Measurements from ENCODE around the gene PIK3R6. TPM values are rescaled to one million over a fixed set of nuclear protein-coding genes. Genes with fewer than 3 reads are reported as not detected.
"Not testable (repeated sequence)": the region's sequence is repeated elsewhere in the genome, so short reads cannot be mapped to it uniquely, and the experiment has no call there.

The PIK3R6 gene
- total RNA-seq, 1 donor from 2014 or later, result 0.78 TPM

DNA sequence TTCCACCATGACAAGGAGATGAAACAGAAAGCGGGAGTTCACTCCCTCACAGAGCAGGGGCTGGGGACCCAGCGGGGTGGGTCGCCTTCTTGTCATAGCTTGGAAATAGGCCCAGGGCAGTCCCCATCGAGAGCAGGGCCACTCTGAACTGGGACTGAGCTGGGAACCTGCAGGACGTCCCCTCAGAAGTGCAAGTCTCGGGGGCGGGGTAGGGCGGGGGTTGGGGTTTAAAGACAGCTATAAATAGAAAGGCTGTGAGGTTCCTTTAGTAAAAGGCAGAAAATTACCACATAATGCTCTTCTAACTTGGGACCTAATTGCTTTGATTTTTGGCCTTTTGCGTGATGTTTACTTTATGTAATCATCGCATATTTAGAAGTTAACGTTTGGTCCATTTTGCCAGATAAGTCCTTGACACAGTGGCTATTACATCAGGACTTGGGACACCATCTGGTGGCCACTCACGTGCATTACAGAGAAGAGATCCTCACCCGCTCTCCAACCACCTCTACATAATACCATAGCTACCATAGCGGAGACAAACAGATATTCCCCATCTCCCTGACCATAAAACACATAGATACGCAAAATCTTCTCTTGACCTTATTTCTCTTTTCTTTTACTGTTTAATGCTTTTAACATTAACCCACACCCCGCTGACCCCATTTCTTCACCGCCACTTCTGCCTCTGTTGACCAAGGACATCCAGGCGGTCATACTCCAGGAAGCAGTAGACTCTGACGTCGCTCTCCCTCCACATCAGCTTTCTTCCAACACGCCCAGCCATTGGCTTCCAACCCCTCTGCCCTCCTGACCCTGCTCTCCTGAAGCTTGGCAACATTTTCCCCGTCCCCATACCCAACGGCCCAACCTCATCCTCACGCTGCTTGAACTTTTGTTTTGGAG lies 27.5 kb upstream of the PIK3R6 start:
- DNase-seq (ENCODE audit: missing footprints) (no peak), ATAC-seq (peak; percentile 84)
- intact Hi-C loops (cut with DNase I), result loop anchor here (1.0 to 5.0 kb wide), 3 partner anchors 91 to 143 kb away; partner anchors contain the start of gene MFSD6L

DNA sequence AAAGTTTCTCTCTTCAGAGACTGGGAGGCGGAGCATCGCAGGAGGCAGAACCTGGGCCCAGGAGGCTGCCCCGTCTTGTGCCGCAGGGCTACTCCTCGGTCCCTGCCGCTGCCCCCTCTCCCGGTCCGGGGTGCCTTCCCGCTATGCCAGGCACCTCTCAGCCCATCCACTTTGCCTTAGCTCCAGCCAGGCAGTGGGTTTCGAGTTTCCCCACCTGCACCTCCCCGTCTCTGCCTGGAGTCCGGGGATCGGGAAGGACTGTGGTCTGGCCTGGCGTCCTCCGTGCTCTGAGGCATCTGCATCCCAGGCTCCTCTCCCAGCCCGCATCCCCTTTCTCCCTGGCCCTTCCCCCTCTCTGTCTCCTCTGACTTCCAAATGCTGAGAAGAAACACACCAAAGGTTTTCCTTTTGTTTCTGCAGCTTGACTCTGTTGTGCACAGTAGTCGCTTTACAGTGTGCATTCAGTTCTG lies 26.8 kb upstream of the PIK3R6 start:
- ATAC-seq, result no peak
- DNase-seq (ENCODE audit: missing footprints), result no peak
- intact Hi-C loops (cut with DNase I), result loop anchor here (1.0 kb wide), 1 partner anchor 95 kb away; the partner anchor contains the start of gene MFSD6L

DNA sequence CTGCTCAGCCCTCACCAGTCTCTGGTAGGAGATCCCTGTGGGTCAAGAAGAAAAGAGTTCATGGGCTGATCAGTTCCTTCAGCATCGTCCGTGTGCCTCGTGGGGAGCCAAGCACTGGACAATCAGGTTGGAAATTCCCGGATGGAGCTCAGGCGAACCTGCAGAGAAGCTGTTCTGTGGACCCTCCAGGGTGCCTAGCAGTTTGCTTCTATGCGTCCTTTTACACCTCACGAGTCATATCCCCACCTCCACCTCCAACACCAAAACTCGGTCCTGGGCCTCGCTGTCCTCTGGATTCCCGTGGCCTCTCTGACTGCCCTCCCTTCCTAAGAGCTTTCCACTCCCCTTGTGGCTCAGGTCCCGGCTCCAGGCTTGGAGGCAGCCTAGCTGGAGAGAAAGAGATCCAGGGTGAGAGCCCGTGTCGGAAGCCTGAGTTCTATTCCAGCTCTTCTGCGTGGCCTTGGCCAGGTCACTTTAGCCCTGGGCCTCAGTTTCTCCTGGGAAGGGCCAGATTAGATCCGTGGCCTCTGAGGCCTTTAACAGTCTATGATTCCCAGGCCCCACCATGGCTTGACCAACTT lies 26.2 kb upstream of the PIK3R6 start:
- ATAC-seq, result no peak
- intact Hi-C loops (cut with DNase I), result loop anchor here (1.0 kb wide), 1 partner anchor 94 kb away; the partner anchor contains the start of gene MFSD6L
- DNase-seq (ENCODE audit: missing footprints), result no peak

DNA sequence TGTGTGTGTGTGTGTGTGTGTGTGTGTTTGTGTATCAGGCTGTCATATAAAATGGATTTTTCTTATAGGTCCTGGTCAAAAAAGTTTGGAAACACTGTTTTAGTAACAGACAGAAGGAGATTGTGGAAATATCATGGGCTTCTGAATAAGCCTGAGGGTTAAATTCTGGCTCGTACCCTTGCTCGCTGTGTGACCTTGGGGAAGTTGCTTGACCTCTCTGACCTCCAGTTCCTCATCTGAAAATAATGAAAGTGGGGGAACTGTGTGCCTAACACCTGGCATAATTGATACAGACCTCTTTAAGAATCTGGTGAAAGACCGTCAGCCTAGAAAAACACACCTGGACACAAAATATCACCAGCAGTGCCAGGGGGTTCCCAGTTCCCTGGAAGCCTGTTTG lies 25.6 kb upstream of the PIK3R6 start:
- ATAC-seq, result no peak

DNA sequence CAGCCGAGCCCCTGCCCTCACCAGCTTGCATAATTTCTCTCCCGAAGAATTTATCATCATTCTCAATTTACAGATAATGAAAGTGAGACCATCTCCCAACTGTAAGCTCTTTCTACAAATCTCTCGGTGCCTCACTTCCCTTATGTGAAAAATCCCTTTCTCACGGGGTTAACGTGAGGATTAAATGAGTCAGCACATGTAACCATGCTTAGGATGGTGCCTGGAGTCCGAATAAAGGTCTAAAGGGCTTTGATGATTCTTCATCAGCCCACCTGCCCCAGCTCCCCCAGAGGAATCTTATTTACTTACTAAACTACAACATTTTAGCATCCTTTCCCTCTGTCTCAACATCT lies 24.8 kb upstream of the PIK3R6 start:
- no peak for DNase-seq (ENCODE audit: missing footprints)
- intact Hi-C loops (cut with DNase I), result no loop called here
- no peak for ATAC-seq

More for the DNA sequence above, 25.6 kb upstream of the PIK3R6 start:
- intact Hi-C loops (cut with DNase I), result no loop called here
- DNase-seq (ENCODE audit: missing footprints), result no peak

DNA sequence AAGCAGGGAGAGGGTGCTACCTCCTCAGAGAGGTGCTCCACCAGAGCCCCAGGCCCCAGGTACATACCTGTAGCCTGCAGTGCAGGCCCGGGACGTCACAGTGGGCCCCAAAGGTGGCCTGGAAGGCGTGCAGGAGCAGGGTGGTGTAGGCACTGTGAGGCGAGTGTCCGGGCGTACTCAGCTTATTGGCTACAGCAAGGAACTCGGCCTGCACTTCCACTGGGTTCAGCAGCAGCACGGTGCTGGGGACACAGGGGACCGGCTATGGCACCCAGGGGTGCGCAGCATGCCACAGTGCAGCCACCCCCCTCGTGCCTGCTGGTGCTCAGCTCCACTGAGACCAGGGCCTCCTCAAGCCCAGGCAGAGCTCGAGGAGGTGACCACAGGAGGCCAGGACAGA lies 23.2 kb upstream of the PIK3R6 start:
- intact Hi-C loops (cut with DNase I), result no loop called here
- ATAC-seq (no peak), DNase-seq (ENCODE audit: missing footprints) (no peak)

DNA sequence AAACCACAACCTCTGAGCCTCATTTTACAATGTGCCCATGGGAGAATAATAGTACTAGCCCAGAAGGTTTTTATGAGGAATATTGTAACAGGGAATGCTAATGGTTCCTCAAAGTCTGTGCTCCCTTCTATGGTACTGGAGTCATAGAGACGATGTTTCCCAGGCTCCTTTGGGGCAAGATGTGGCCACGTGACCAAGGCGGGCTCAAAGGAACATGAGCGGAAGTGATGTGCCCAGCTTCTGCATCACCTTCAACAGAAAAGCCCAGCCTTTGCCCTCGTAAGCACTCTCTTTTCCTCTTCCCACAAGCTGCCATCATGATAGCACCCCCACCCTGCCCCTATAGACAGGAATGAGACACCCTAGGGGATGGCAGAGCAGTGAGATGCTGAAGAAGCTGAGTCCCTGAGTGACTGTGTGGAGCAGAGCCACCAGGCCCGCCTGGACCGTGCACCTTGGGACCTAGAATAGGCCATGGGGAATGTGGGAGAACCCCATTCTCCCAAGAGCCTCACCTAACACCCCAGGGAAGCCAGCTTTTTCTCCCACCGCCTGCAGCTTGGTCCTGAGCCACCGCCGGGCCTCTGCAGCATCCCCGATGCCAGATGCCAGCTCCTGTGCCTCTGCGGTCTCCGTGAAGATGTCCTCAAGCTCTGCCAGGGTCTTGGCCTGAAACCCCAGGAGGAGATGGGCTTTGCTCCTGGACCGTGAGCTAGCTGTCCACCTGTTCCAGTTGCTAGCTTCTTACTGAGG lies 22.2 kb upstream of the PIK3R6 start:
- intact Hi-C loops (cut with DNase I), result no loop called here
- DNase-seq (ENCODE audit: missing footprints) (no peak), ATAC-seq (no peak)

DNA sequence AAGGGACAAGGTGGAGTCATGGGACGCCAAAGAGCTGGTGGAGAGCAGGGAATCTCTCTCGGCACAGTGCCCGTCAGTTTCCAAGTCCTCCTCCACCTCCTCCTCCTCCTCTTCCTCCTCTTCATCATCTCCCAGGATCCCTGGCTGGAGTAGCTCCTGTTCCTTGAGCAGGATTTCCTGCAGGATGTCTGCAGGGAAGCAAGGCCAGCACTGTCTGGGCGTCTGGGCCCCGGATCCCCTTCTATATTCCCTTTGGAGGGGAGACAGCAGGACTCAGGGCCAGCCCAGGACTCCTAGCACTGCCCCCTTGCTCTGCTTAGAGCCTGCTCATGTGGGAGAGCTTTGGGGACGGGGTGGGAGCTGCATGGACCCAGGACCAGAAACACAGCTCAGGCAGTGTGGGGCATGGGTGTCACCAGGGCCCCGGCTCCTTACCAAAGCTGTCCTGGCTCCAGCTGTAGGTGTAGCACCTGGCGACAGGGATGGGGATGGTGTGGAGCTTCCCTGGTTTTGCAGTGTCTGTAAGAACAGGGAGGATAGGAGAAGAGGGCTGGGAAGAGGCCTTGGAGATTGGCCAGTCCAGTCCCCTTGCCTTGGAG lies 21.3 kb upstream of the PIK3R6 start:
- intact Hi-C loops (cut with DNase I), result no loop called here
- no peak for ATAC-seq
- DNase-seq (ENCODE audit: missing footprints), result no peak

DNA sequence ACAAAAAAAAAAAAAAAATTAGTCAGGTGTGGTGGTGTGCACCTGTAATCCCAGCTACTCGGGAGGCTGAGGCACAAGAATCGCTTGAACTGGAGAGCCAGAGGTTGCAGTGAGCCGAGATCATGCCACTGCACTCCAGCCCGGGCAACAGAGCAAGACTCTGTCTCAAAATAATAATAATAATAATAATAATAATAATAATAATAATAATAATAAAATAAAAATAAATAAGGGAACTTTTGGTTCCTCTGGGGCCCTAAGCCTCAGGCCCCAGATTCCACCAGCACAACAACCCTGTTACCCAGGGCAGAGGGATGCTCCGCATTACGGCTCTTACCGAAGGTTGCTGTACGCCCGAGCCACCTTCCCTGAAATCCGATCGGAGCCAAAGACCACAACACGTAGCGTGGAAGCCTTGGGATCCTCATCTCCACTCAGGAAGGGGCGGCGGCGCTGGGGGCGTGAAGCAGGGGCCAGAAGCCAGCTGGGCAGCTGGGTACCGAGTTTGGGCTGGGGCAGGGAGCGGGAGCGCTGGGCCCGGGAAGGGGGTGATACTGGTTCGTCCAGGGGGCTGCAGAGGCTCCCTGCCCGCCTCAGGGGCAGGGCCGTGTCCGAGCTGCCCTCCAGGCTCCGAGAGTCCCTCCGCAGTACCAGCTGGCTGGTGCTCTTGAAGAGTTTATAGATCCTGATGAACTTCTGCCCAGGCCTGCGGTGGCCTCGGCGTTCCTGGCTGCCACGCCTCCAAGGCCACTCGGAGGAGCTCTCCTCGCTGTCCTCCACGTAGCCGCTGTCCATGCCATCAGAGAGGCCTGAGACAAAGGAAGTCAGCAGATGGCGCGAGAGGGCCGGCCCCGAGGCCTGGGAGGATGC lies 20.6 kb upstream of the PIK3R6 start:
- intact Hi-C loops (cut with DNase I), result no loop called here
- DNase-seq (ENCODE audit: missing footprints) (no peak), ATAC-seq (peak; percentile 58)

DNA sequence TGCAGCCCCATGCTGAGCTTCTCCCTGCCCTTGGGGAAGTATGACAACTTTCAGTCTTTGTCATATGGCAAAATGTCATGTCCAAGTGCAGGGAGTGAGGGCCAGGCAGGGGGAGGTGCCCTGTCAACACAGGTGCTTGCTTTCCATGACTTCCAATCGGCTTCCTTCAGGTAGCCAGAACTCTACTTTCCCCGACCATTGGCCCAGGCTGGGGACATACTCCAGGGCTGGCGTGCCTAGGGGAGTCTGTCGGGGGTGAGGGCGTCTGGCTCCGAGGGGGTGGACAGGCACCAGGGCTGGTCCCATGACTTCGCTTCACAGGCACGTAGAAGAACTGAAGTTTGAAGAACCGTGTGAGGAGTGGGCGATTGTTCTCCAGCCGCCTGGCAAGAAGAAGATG lies 19.8 kb upstream of the PIK3R6 start:
- ATAC-seq (no peak), DNase-seq (ENCODE audit: missing footprints) (no peak)
- intact Hi-C loops (cut with DNase I), result no loop called here

DNA sequence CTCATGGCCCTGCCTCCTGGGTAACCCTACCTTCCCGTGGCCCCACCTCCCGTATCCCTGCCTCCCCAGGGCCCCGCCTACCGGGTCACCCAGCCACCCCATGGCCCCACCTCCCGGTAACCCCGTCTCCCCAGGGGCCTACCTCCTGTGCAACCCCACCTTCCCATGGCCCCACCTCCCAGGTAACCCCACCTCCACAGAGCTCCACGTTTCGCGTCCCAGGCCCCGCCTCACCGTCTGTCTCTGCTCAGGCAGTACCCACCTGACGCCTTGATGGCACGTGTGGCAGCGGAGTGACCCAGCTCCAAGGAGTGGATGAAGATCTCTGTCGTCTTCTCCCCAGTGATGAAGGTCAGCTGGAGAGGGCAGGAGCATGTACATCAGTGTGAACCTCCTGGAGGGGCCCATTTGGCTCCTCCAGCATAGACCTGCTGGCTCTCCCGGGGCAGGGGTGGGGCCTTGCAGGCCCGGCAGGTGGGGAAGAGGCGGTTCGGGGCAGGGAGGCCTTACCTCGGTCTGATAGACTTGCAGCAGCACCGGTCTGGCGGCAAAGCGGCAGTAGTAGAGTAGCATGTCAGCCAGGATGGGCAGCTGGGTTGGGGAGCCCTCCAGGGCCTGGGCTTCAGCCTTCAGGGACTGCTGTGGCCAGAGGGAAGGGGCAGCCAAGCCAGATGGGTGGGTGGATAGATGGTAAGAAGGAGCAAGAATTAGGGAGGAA lies 18.7 kb upstream of the PIK3R6 start:
- ATAC-seq (no peak), DNase-seq (ENCODE audit: missing footprints) (no peak)
- intact Hi-C loops (cut with DNase I), result no loop called here

DNA sequence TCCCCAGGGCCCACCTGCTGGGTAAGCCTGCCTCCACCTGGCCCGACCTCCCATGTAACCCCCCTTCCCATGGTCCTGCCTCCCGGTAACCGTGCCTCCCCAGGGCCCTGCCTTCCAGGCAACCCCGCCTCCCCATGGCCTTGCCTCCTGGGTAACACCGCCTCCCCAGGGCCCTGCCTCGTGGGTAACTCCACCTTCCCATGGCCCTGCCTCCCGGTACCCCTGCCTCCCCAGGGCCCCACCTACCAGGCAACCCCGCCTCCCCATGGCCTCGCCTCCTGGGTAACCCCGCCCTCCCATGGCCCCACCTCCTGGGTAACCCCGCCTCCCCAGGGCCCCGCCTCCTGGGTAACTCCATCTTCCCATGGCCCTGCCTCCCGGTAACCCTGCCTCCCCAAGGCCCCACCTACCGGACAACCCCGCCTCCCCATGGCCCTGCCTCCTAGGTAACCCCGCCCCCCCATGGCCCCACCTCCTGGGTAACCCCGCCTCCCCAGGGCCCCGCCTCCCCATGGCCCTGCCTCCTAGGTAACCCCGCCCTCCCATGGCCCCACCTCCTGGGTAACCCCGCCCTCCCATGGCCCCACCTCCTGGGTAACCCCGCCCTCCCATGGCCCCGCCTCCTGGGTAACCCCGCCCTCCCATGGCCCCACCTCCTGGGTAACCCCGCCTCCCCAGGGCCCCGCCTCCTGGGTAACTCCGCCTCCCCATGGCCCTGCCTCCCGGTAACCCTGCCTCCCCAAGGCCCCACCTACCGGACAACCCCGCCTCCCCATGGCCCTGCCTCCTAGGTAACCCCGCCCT lies 17.9 kb upstream of the PIK3R6 start:
- ATAC-seq; DNase-seq (ENCODE audit: missing footprints); intact Hi-C loops (cut with DNase I): not testable (repeated sequence)

DNA sequence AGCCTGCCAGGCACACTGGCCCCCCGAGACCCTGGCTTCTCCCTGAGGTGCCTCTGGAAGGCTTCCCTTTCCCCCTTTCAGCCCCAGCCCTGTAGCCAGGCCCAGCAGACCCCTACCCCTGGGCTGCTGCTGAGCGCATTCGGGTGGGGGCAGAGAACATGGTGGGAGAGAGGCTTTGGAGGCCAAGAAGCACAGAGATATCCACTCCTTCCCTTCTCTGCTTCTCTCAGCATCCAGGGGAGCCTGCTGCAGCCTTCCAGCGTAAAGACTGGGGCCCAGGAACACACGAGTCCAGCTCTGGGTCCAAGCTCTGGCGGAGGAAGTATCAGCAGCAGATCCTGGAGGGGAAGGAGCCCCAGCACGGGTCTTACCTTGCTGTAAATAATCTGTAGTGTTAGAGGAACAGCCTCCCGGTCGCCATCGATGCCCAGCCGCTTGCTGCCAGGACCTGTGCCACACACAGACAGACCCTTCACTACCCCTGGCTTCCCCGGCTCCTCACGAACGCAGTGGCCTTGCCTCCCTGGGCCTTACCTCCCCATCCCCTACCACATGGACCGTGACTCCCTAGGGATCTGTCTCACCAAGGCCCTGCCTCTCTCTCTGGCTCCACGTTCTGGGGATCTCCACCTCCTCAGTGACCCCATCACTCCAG lies 17.0 kb upstream of the PIK3R6 start:
- intact Hi-C loops (cut with DNase I), result no loop called here
- DNase-seq (ENCODE audit: missing footprints) (no peak), ATAC-seq (no peak)

DNA sequence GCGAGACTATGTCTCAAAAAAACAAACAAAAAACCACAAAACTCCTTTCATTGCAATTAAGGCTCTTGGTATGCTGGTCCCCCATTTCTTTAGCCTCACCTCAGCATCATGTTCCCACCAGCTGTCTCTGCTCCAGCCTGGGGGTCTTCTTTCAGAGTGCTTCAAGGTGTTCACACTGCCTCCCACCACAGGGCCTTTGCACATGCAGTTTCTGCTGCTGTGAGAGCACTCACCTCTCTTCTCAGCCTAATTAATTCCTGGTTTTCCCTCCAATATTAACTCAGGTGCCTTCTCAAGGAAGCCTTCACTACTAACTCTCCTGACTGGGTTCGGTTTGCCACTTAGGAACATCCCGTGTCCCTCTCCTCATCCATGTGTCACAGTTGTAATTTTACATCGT lies 15.9 kb upstream of the PIK3R6 start:
- intact Hi-C loops (cut with DNase I), result no loop called here
- no peak for ATAC-seq
- no peak for DNase-seq (ENCODE audit: missing footprints)

DNA sequence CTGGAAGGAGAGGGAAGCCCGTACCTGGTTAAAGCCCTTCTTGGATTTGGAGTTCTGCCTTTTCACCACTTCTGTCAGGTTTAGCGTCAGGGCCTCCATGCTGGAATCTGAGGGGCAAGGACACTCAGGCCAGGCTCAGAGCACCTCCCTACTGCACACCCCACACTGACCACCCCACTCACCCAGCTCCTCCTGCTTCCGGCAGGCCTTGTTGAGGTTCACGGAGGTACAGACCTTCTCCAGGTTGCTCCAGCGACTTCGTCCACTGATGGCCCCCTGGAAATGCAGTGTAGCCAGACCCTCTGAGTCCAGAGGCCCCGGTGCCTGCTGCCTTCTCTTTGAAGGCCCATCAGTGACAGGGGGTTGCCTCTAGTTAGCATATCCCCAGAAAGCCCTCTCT lies 14.1 kb upstream of the PIK3R6 start:
- intact Hi-C loops (cut with DNase I), result no loop called here

DNA sequence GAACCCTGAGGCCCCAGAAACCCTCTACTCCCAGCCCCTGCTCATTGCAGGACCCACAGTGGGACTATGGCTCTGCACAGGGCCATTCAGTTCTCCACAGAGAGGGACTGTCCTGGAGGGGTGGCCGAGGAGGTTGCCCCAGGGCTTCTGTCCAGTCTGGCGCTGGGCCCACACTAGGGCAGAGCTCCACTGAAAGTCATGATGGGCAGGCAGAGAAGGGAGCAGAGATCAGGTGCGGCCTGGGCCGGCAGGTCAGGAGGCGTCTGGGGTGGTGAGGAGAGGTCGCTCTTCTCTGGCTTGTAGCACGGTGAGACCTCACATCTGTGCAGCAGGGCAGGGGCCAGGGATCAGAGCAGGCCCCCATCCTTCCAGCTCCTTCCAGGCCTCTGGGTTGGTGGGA lies 13.0 kb upstream of the PIK3R6 start:
- DNase-seq (ENCODE audit: missing footprints) (no peak), ATAC-seq (no peak)

More for the DNA sequence above, 14.1 kb upstream of the PIK3R6 start:
- ATAC-seq (no peak), DNase-seq (ENCODE audit: missing footprints) (no peak)

More for the DNA sequence above, 13.0 kb upstream of the PIK3R6 start:
- intact Hi-C loops (cut with DNase I), result no loop called here
